T-helper 2 cell treated with Interferon-gamma antibody and Interleukin-4, amounts not matched to agents 5 μg/mL and 100 μg/mL, for 36 hours (primary cell): ENCODE data around the gene BMP10.

Source experiments
- DNase-seq: peaks from one replicate; pipeline ENCODE4 v3.0.0; 2021; ENCODE audit warnings: low spot score
- H3K27ac Mint-ChIP-seq: one replicate; pipeline ENCODE4 v1.8.0; 2021; ENCODE audit warnings: mild to moderate bottlenecking, mixed read lengths
- H3K27me3 Mint-ChIP-seq: one replicate; pipeline ENCODE4 v1.8.0; 2021; ENCODE audit warnings: low read depth, mixed read lengths
- H3K36me3 Mint-ChIP-seq: one replicate; pipeline ENCODE4 v1.8.0; 2021; ENCODE audit warnings: low read depth, mixed read lengths
- H3K4me1 Mint-ChIP-seq: one replicate; pipeline ENCODE4 v1.8.0; 2021; ENCODE audit warnings: low read depth, mixed read lengths
- H3K4me3 Mint-ChIP-seq: one replicate; pipeline ENCODE4 v1.8.0; 2022; ENCODE audit warnings: mild to moderate bottlenecking, moderate library complexity, mixed read lengths
- H3K9me3 Mint-ChIP-seq: one replicate; pipeline ENCODE4 v1.8.0; 2021; ENCODE audit warnings: mixed read lengths

BMP10 gene

DNA sequence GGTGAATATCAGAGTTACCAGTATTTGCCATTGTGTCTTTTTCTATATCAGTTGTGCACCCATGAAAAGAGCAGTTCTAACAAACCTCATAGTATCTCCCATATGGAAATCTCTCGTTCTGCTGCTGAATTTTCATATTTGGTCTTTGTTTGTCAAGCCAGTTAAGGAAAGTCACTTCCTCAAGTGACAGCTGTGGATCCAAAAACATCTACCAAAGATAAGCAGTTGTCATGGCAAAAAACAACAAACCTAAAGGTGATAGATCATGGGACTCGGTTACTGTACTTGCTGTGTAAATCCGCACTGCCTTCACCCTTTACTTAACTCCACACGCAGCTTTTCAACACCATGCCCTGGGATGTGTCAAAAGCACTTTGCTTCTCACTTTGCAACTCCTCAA, 17.3 kb downstream of the BMP10 start:
- H3K27ac Mint-ChIP-seq = no peak overlapping the region
- peaks cover 1% of the 10 kb centered on the region for H3K4me1 Mint-ChIP-seq
- H3K36me3 Mint-ChIP-seq = no peaks in the 10 kb centered on the region
- H3K4me3 Mint-ChIP-seq = no peak overlapping the region
- peaks cover 21% of the 10 kb centered on the region for H3K27me3 Mint-ChIP-seq
- DNase-seq = no peak
- no peaks in the 10 kb centered on the region for H3K9me3 Mint-ChIP-seq

DNA sequence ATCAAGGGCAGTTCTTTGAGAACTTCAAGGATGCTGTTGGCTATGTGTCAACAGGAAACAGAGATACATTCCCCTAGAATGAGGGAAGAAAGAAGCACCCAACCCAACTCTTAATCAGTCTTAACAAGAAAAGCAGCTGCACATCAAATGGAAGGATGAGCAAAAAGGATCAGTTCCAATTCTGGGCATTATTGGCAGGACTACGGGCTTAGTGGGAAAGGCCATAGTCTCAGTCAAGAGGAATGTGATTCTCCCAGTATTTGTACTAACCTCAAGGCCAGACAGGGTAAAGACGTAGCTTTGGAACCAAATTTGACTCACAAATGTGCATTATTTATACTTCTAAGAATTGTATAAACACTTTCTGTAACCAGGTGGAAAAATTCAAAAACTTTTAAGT, 18.2 kb downstream of the BMP10 start:
- H3K27me3 Mint-ChIP-seq = peaks cover 26% of the 10 kb centered on the region
- no peak for DNase-seq
- H3K4me3 Mint-ChIP-seq = no peak overlapping the region
- H3K36me3 Mint-ChIP-seq = no peaks in the 10 kb centered on the region
- no peak overlapping the region for H3K27ac Mint-ChIP-seq
- no peaks in the 10 kb centered on the region for H3K9me3 Mint-ChIP-seq
- no peaks in the 10 kb centered on the region for H3K4me1 Mint-ChIP-seq

DNA sequence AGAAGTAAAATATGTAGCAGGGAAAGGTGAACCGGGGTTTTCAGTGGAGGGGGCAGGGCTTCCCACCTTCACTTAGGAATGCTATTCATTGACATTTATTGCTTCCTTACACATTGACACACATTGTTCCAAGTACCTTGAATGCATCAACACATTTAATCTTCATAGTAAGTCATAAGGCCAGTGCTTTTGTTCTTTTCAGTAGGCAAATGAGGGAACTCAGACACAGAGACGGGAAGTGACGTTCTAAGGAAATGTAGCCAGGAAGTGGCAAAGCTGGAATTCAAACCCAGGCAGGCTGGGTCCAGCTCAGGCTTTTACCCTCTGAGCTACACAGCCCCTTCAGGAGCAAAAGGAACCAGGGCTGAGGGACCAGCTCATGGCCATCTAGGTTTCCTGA, 20.7 kb downstream of the BMP10 start:
- Mint-ChIP-seq H3K27ac (no peak overlapping the region), H3K27me3 (peaks cover 39% of the 10 kb centered on the region), H3K36me3 (no peaks in the 10 kb centered on the region)

DNA sequence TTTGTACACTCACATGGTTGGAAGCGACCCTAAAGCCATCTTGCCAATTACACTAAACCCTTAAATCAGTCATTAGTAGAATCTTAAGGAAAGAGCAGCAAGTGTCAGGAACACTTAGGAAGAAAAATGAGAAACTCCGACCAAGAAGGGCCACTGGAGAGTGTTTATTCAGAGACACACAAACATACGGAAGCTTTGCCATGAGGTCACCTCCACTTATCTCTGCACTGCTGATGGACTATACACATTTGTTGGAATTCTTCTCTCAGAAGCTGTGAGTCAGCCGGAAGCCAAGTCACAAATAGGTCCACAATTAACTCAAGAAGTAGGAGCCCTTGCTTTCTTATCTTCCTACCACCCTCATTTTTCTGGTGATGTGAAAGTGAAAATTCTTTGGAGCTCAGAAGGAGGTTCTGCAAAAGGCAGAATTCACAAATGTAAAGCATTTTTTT, 21.6 kb downstream of the BMP10 start:
- Mint-ChIP-seq H3K36me3 (no peaks in the 10 kb centered on the region), H3K9me3 (no peaks in the 10 kb centered on the region), H3K27me3 (peaks cover 41% of the 10 kb centered on the region), H3K4me1 (no peaks in the 10 kb centered on the region), H3K4me3 (no peak overlapping the region), H3K27ac (no peak overlapping the region)
- no peak for DNase-seq

More for the DNA sequence above, 20.7 kb downstream of the BMP10 start:
- Mint-ChIP-seq H3K4me3 (no peak overlapping the region), H3K9me3 (no peaks in the 10 kb centered on the region), H3K4me1 (no peaks in the 10 kb centered on the region)
- no peak for DNase-seq

DNA sequence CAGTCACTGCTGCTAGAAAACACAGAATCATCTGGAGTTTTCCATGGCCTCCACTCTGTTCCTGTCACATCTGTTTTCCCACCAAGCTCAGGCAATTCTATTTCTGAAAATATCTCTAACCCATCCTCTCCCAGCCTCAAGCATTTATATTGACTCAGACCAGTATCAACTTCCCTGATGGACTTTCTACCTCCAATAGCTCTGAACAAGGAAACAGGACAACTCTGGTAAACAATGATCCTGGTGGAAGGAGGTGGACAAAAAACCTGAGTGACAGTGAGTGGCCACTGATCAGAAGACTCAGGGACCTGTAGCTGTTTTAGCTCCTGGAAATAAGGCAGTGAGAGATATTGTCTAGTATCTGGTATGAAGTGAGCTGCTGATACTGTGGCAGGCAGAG, 23.4 kb downstream of the BMP10 start:
- Mint-ChIP-seq H3K4me1 (no peaks in the 10 kb centered on the region), H3K27me3 (peaks cover 49% of the 10 kb centered on the region), H3K9me3 (no peaks in the 10 kb centered on the region), H3K4me3 (no peak overlapping the region), H3K36me3 (no peaks in the 10 kb centered on the region), H3K27ac (no peak overlapping the region)
- no peak for DNase-seq

DNA sequence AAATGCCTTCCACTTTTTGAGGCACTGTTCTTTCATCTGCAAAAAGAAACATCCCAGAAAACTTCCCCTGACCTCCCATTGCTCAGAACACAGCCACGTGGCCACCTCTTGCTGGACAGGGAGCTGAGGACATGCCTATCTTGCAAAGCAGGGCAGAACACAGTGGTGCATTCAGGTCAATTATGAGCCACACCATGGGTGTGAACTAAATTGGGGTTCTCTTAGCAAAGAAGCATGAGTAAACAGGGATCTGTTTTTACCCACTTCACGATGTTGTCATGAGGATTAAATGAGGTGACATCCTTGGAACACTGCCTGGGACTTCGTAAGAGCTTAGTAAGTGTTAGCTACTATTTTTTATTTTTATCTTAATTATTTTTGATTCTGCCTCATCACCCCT, 25.1 kb downstream of the BMP10 start:
- Mint-ChIP-seq H3K36me3 (no peaks in the 10 kb centered on the region), H3K4me3 (no peak overlapping the region), H3K27ac (no peak overlapping the region), H3K9me3 (no peaks in the 10 kb centered on the region), H3K27me3 (peaks cover 52% of the 10 kb centered on the region), H3K4me1 (no peaks in the 10 kb centered on the region)
- DNase-seq = no peak

DNA sequence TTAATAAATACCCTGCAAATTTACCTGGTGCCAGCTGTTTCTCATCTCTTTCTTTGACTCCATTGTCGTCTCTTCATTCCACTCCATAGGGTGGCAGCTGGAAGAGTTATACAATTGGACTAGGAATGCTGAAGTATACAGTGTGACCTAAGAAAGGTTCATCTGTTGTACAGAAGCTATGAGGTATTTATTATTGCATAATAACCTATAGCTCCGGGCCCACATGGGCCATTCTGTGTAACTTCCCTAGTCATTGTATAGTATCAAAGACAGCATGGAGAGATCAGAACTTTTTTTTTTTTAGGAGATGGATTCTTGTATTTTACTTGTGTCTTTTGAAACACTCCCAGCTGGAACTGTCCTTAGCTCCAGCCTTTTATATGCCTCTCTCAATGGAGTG, 26.2 kb downstream of the BMP10 start:
- no peak overlapping the region for H3K27ac Mint-ChIP-seq
- H3K27me3 Mint-ChIP-seq = peaks cover 52% of the 10 kb centered on the region
- no peak overlapping the region for H3K4me3 Mint-ChIP-seq
- no peaks in the 10 kb centered on the region for H3K36me3 Mint-ChIP-seq
- DNase-seq = no peak
- no peaks in the 10 kb centered on the region for H3K4me1 Mint-ChIP-seq
- no peaks in the 10 kb centered on the region for H3K9me3 Mint-ChIP-seq

DNA sequence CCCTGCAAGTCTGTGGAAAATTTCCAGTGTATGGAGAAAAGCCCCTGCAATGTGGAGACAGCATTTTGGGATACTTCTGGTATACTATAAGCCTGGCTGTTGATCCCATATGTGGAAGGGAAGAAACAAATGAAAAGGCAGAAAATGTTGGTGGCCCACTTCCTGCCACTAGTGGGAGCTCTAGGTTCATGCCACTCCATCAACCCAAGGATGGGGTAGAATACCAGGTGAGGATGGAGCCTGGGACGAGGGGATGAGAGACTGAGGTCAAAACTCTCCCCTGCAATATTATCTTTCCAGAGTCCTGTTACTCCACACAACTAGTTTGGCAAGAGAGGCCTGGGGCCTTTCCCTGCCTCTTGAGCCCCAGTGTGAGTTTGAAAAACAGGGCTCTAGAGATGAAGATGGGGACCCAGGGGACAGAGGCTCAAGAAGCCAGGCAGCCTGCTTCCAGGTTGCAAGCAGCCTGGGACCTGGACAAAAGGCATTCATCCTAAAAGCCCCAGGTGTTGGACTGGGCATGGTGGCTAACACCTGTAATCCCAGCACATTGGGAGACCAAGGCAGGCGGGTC, 31.9 kb downstream of the BMP10 start:
- Mint-ChIP-seq H3K27ac (no peak overlapping the region), H3K4me1 (peaks cover 31% of the 10 kb centered on the region), H3K4me3 (no peak overlapping the region), H3K36me3 (no peaks in the 10 kb centered on the region), H3K27me3 (peaks cover 17% of the 10 kb centered on the region), H3K9me3 (no peaks in the 10 kb centered on the region)
- no peak for DNase-seq

DNA sequence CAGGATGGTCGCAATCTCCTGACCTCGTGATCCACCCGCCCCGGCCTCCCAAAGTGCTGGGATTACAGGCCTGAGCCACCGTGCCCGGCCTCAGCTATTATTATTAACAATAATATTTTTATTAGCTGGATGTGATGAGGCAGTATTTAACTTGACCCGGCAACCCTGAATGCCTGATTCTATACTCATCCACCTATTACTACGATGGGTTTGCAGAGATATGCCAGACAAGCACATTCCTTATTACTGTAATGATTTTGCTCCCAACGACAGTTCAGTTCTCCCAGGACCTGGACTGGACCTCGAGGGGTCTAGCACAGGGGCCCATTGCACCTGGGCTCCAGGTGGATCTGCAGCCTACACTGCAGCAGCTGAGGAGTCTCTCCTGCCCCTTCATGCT, 32.6 kb downstream of the BMP10 start:
- DNase-seq = no peak
- no peaks in the 10 kb centered on the region for H3K9me3 Mint-ChIP-seq
- no peaks in the 10 kb centered on the region for H3K36me3 Mint-ChIP-seq
- peaks cover 13% of the 10 kb centered on the region for H3K27me3 Mint-ChIP-seq
- no peak overlapping the region for H3K27ac Mint-ChIP-seq
- no peak overlapping the region for H3K4me3 Mint-ChIP-seq
- H3K4me1 Mint-ChIP-seq = peaks cover 37% of the 10 kb centered on the region

DNA sequence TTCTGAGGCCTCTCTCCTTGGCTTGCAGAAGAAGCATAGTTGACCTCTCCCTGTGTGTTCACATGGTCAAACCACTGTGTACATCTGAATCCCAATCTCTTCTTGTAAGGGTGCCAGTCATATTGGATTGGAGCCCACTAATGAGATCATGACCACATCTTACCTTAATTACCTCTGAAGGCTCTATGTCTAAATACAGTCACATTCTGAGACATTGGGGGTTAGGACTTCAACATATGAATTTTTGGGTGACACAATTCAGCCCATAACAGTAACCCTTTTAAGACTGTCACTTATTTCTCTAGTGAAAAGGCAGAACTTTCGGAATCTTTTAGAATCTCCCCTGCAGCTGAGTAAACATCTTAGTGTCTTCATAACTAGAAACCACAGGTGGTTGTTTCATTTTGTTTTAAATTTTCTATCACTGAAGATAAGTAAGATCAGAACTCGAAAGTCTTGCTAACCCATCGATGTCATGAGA, 33.3 kb downstream of the BMP10 start:
- DNase-seq = no peak
- H3K9me3 Mint-ChIP-seq = no peaks in the 10 kb centered on the region
- no peaks in the 10 kb centered on the region for H3K36me3 Mint-ChIP-seq
- peaks cover 43% of the 10 kb centered on the region for H3K4me1 Mint-ChIP-seq
- H3K27ac Mint-ChIP-seq = peak overlapping the region; percentile 53
- peak overlapping the region; percentile 30 for H3K4me3 Mint-ChIP-seq
- peaks cover 6% of the 10 kb centered on the region for H3K27me3 Mint-ChIP-seq

DNA sequence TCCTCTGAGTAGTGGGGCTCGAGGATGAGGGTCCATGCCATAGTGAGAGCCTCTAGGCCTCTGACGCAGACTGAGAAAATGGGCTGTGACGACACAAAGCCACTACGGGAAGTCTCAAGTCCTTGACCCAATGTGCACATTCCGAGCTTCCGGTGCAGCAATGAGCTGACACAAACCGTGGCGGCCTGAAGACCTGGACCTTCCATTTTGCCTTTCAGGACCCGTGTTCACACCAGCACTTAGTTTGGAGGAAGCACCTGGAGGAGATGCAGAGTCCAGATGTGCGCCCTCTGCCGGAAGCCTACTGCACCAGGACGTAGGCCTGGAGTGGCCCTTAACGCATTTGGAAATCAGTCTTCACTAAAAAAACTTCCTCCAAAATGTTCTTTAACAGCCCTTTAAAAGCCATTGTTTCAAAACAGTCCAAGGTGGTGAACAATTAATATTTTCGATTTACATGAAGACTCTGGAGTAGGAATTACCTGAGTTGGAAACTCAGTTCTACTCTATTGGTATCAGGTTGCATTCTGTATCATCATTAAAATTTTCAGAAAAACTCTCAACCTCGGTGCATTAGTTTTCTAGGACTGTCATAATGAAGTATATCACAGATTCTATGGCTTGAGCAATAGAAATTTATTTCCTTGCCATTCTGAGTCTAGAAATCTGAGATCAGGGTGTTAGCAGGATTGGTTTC, 33.9 kb downstream of the BMP10 start:
- H3K27me3 Mint-ChIP-seq = peaks cover 5% of the 10 kb centered on the region
- peaks cover 49% of the 10 kb centered on the region for H3K4me1 Mint-ChIP-seq
- H3K36me3 Mint-ChIP-seq = no peaks in the 10 kb centered on the region
- H3K4me3 Mint-ChIP-seq = peak overlapping the region; percentile 30
- DNase-seq = peak; percentile 47
- H3K27ac Mint-ChIP-seq = peak overlapping the region; percentile 53
- no peaks in the 10 kb centered on the region for H3K9me3 Mint-ChIP-seq

DNA sequence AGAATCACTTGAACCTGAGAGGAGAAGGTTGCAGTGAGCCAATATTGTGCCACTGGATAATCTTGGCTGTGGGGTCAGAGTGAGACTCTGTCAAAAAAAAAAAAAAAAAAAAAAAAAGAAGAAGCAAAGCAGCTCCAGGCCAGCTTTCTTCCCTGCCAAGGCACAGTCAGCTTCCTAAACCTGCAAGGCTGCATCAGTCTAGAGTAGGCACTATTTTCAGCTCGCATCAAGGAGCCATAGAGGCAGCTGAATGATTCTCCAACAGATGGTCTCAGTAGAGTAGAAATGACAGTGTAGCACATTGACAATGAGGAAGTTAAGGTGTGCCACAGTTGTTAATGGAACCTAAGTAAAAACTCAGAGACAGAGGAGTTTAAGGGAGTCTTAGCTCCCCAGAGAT, 35.6 kb downstream of the BMP10 start:
- peaks cover 5% of the 10 kb centered on the region for H3K36me3 Mint-ChIP-seq
- no peaks in the 10 kb centered on the region for H3K27me3 Mint-ChIP-seq
- H3K9me3 Mint-ChIP-seq = no peaks in the 10 kb centered on the region
- no peak overlapping the region for H3K4me3 Mint-ChIP-seq
- DNase-seq = no peak
- H3K27ac Mint-ChIP-seq = no peak overlapping the region
- peaks cover 65% of the 10 kb centered on the region for H3K4me1 Mint-ChIP-seq

DNA sequence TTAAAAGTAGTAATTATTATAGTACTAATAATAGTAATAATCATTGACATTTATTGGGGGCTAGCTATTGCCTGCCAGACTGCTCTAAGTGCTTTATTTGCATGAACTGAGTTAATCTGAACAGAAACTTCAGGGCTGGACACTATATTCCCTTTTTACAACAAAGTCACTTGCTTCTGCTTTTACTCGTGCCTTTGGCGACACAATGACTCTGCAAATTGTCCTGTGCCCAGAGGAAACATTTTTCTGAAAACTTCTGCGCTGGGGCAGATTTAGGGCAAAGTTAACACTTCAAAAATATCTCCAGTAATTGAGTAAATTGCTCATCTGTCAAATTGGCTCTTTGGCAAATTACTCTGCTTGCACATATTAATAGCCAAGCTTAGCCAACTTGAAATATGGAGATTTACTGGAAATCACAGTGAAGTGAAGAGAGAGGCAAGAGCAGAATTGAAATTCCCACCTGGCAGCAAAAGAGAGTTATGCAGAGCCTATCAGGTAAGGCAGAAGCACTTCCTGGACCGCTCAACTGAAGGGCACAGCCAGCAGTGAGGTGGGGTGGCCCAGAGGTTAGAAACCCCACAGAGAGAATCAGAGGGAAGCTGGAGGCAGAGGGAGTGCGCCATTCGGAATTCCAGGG, 36.3 kb downstream of the BMP10 start:
- no peaks in the 10 kb centered on the region for H3K27me3 Mint-ChIP-seq
- no peak for DNase-seq
- H3K36me3 Mint-ChIP-seq = peaks cover 5% of the 10 kb centered on the region
- peaks cover 71% of the 10 kb centered on the region for H3K4me1 Mint-ChIP-seq
- no peaks in the 10 kb centered on the region for H3K9me3 Mint-ChIP-seq
- H3K27ac Mint-ChIP-seq = no peak overlapping the region
- H3K4me3 Mint-ChIP-seq = no peak overlapping the region

DNA sequence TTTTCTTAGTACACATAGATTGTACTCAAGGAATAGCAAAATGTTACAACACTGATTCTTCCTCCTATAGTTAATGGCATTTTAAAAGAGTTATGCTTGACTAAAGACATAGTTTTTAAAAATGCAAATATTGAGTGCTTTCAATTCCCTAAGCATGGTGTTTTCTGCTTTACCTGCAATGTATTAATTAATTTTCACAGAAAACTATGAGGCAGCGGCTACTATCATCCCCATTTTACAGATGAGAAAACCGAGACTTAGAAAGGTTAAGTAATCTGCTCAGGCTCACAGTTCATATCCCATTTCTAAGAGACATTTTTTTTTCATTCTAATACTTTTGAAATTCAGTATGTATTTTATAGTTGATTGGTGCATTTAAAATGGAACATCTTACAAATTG, 38.0 kb downstream of the BMP10 start:
- H3K4me1 Mint-ChIP-seq = peaks cover 83% of the 10 kb centered on the region
- DNase-seq = no peak
- H3K36me3 Mint-ChIP-seq = peaks cover 12% of the 10 kb centered on the region
- no peaks in the 10 kb centered on the region for H3K27me3 Mint-ChIP-seq
- no peak overlapping the region for H3K4me3 Mint-ChIP-seq
- H3K27ac Mint-ChIP-seq = no peak overlapping the region
- no peaks in the 10 kb centered on the region for H3K9me3 Mint-ChIP-seq
